GM18526 (cell line): ENCODE measurements around the gene CRHR1.

Source experiments
- POLR2A ChIP-seq: IDR thresholded peaks from 3 replicates; pipeline ENCODE4 v1.6.1; 2011; ENCODE audit not compliant: insufficient read length; ENCODE audit errors: extremely low read depth

CRHR1 gene

GRCh38 chr17:45753645-45754225 lies 30.4 kb upstream of the CRHR1 start:
- no peak for TF ChIP-seq POLR2A

- TF ChIP-seq POLR2A = no peak
These were observed 29.1 kb upstream of the CRHR1 start for GRCh38 chr17:45755050-45755449.

DNA sequence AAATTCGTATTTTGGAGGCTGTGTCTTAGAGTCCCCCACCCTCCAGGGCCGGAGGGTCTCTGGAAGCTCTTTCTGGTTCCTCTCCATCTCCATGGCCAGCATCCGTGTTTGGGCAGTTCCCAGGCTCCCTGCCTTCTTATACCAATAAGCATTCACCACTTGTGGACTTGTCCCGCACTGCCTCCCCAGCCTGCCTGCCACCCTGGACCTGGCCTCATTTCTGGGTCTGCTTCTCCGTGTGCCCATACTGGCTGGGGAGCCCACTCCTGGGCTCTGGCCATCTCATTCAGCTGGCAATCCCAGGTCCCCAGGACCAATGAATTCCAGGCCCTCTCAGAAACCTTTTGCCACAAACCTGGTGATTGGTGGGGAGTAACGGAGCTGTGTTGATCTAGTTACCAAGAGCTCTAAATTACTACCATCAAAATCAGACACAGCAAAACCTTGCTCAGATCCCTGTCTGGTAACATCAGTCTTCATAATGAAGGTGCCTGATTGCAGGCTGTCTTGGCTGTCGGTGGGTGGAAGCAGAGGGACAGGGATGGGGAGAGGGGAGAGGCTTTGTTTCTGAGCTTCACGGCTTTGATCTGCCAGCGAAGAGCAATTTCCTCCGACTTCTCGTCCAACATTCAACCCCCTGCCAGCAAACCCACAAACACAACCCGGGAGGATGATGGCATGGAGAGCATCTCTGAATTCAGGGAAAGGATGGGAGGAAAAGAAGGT lies 27.7 kb upstream of the CRHR1 start:
- no peak for TF ChIP-seq POLR2A

GRCh38 chr17:45757431-45758218 lies 26.5 kb upstream of the CRHR1 start:
- TF ChIP-seq POLR2A = no peak

- TF ChIP-seq POLR2A = no peak
These were observed 25.6 kb upstream of the CRHR1 start for GRCh38 chr17:45758544-45758943.

DNA sequence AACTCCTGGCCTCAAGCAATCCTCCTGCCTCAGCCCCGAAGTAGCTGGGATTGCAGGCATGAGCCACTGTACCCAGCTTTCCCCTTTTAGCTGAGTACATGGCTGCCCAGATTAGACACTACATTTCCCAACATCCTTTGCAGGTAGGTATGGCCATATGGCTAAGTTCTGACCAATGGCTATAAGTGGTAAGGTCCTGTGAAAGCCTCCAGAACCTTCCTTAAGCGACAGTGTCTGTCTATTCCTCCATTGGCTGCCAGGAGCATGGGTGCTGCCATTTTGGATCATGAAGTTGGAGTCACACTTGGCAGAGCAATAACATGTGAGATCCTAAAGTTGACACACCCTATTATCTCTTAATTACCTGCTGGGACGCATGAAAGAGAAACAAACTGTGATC lies 24.4 kb upstream of the CRHR1 start:
- no peak for TF ChIP-seq POLR2A

- no peak for TF ChIP-seq POLR2A
These were observed 22.1 kb upstream of the CRHR1 start for GRCh38 chr17:45761957-45762565.

GRCh38 chr17:45763182-45763581 lies 20.9 kb upstream of the CRHR1 start:
- no peak for TF ChIP-seq POLR2A

DNA sequence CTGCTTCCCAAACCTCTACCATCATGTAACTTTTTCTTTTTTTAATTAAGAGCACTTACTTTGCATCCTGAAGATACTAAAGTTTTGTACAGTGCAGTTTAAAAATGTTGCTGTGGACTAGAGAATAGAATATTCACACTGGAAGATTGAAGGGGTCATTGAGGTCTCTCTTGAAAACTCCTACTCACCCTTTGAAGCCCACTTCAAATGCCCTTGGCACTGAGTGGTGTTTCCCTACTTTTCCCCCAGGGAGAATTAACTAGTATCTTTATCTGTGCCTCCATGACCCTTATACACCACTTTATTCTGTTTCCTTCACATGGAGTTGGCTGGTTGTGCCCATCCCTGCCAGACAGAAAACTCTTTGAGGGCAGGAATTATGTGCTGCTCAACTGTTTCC lies 19.6 kb upstream of the CRHR1 start:
- TF ChIP-seq POLR2A = no peak

- TF ChIP-seq POLR2A = no peak
These were observed 16.1 kb upstream of the CRHR1 start for GRCh38 chr17:45768000-45768399.

GRCh38 chr17:45770632-45771270 lies 13.4 kb upstream of the CRHR1 start:
- no peak for TF ChIP-seq POLR2A

GRCh38 chr17:45771271-45771959 lies 12.7 kb upstream of the CRHR1 start:
- no peak for TF ChIP-seq POLR2A

DNA sequence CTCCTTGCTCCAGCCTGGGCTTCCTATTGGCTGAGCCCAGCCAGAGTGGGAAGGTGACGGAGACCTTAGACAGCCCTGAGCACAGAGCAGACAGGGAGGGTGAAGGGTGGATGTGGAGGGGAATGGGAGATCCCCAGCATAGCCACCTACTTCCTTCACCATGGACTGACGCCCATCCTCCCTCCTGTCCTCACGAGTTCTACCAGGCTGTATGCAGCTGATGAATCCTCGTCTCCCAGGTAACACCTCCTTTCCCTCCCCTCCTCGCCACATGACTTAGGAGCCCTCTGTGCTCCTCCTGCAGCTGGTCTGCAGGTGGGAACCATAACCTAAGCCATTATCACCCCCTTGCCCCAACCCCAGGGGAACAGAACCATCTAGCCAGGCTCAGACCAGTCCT lies 9.0 kb upstream of the CRHR1 start:
- TF ChIP-seq POLR2A = no peak

DNA sequence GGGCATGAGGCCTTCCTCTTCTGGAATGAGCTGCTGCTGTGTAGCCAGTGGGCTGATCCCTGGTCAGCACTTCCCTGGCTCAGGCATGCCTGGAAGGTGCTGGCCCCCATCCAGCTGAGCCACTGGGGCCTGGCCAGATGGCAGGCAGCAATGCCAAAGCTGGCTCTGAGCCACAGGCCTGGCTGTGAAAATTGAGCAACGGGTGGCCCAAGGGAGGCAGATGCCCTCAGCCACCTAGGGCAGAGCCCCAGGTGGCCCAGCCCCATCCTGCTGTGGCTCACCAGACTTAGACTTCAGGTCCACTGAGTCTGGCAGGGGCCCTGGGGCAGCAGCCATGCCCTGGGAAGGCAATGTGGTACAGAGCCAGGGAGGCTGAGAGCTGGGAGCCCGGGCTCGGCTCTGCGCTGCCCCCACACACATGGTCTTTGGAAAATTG lies 8.5 kb upstream of the CRHR1 start:
- TF ChIP-seq POLR2A = no peak

DNA sequence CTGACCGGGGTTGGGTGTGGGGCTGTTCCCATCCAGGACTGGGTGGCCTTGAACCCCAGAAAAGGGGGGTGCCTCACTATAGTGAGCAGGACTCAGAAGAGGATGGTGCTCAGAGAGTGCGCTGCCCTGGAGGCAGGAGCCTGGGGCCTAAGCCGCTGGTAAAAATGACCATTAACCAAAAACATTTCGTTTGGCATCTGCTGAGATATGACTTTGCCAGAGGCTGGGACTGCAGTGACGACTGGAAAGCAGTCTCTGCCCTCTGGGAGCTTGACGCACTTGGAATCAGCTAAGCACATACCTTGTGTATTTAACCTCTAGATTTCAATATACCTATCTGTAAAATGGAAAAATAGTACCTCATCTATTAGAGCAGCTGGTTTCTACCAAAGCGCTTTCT lies 7.2 kb upstream of the CRHR1 start:
- no peak for TF ChIP-seq POLR2A
